Astrocyte of the cerebellum (primary cell): ENCODE data around the gene TRPC4.

Experiments used
- DNase-seq: peaks from one replicate; pipeline ENCODE4 v3.0.0-alpha.2; 2011; ENCODE audit warnings: low read depth
- H3K4me3 ChIP-seq: 2 replicates; pipeline ENCODE4 v1.5.1; 2011; ENCODE audit warnings: mild to moderate bottlenecking, low read depth, low read length, moderate library complexity
- CTCF ChIP-seq: IDR thresholded peaks from 2 replicates; pipeline ENCODE4 v1.5.1; 2012; ENCODE audit warnings: low read length, low read depth, moderate library complexity, mild to moderate bottlenecking; ENCODE audit errors: missing control alignments
- in situ Hi-C: cut with HindIII; loops from 2 replicates; pipeline ENCODE4 v1.10.0; 2017; ENCODE audit warnings: low sequenced_read_pairs

TRPC4 gene

GRCh38 chr13:37905736-37906135 is 36.2 kb upstream of the TRPC4 start:
- TF ChIP-seq CTCF = no peak
- H3K4me3 ChIP-seq = no peak overlapping the region
- DNase-seq = peak; percentile 16
- in situ Hi-C loops = no loop called here

DNA sequence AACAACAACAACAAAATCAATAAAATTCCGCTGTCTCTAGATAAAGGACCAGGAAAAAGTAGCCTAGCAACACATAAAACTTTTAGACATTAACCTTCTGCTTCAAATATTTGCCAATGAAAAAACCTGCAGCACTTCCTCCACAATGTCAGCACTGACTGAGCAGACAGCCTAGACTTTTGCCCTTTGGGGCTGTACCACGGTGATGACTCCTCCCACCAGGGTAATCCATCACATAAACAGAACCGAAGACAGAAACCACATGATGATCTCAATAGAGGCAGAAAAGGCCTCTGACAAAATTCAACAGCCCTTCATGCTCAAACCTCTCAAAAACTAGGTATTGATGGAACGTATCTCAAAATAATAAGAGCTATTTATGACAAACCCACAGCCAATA is 30.2 kb upstream of the TRPC4 start:
- DNase-seq = no peak
- in situ Hi-C loops = no loop called here
- no peak for TF ChIP-seq CTCF
- H3K4me3 ChIP-seq = no peak overlapping the region

DNA sequence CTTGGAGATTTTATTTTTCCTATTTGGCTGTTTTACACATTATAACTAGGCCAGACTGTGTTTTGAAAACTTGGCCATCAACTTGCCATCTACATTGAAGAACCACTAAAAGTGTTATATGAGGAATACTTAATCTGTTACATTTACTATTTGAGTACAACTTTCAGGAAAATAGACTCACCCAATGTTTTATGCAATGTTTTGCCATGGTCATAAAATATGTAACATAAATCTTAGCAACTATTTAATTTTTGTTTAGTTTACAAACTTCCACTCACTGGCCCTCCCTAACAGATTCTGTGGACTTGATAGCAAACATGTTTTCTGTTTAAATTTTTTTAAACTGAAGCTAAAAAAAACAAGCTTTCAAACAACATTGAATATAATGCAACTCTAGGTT is 23.7 kb upstream of the TRPC4 start:
- no peak overlapping the region for H3K4me3 ChIP-seq
- TF ChIP-seq CTCF = no peak
- in situ Hi-C loops = no loop called here
- DNase-seq = no peak

GRCh38 chr13:37889820-37890219 is 20.2 kb upstream of the TRPC4 start:
- no peak for DNase-seq
- in situ Hi-C loops = no loop called here
- no peak for TF ChIP-seq CTCF
- H3K4me3 ChIP-seq = no peak overlapping the region

GRCh38 chr13:37889102-37889501 is 19.5 kb upstream of the TRPC4 start:
- H3K4me3 ChIP-seq = no peak overlapping the region

DNA sequence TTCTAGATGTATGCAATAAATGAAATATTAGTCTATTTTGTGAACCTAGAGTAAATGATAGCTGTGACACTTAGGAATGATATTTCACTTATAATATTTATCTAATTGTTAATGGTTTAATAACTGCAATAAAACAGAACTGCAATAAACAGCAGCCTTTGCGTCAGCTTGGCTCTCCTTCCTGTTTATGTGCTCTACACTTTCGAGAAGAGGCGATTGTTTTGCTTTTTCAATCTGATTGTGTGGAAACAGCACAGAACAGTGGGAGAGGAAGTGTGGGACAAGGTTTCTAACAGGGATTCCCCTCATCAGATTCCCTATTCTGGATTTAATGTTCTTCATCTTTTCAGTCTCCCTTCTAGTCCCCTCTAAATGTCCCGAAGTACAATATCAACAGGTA is 17.3 kb upstream of the TRPC4 start:
- in situ Hi-C loops = no loop called here
- DNase-seq = no peak
- TF ChIP-seq CTCF = no peak
- H3K4me3 ChIP-seq = no peak overlapping the region

More at GRCh38 chr13:37889102-37889501, 19.5 kb upstream of the TRPC4 start:
- in situ Hi-C loops = no loop called here
- TF ChIP-seq CTCF = no peak
- no peak for DNase-seq

DNA sequence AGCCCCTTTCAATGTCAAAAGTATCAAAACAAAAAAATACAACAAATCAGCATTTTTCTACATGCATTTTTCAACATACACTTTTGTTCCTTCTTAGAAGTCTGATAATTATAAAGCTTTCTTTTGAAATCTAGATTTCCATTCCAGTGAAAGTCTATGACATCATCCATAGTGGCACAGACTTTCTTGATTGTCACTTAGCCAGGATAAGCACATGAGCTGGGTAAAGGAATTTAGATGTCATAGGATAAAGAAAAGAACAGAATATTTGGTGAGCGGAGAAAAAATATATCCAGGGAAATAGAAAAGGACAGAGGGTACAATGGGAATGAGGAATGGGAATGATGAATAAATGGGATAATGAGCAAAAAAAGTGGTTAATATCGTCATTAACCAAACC is 15.1 kb upstream of the TRPC4 start:
- in situ Hi-C loops = no loop called here
- no peak for TF ChIP-seq CTCF
- H3K4me3 ChIP-seq = no peak overlapping the region
- DNase-seq = no peak
